Breast epithelium (tissue), 3 donors: Measurements from ENCODE around the gene ACADL.

Experiments
- POLR2A ChIP-seq: fragments of 450-650 bp; IDR thresholded peaks from one replicate; pipeline ENCODE4 v1.6.1; 2016; ENCODE audit warnings: antibody characterized with exemption, mild to moderate bottlenecking, moderate library complexity
- POLR2AphosphoS5 ChIP-seq, 3 donors: sonication (generic); formaldehyde crosslinking; IDR thresholded peaks; one replicate each; pipeline ENCODE4 v1.6.1; 2017; ENCODE audit warnings: antibody characterized with exemption in 3 of 3
- TF ChIP-seq, protein P1 (sequence below), 3 donors: fragments of 450-650 bp; IDR thresholded peaks; one replicate each; pipeline ENCODE4 v1.5.1; 2016 to 2017; ENCODE audit warnings: antibody characterized with exemption in 3 of 3, mild to moderate bottlenecking in 3 of 3, moderate library complexity in 3 of 3

DNA sequence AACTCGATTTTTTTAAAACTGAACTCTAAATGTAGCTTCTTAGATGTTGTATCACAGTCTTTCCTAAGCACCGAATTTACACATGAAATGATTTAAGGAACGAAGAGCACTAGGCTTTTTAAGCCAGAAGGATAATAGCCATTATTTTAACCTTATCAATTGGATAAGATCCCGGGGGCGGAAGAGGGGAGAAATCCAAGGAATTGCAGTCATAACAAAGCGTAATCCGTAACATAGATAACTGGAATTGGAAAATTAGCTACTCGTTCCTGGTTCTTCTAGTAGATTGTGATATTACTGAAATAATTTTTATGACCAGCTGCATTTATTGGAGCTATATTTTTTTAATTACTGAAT is 53.0 kb downstream of the ACADL start:
- TF ChIP-seq, protein P1, sequence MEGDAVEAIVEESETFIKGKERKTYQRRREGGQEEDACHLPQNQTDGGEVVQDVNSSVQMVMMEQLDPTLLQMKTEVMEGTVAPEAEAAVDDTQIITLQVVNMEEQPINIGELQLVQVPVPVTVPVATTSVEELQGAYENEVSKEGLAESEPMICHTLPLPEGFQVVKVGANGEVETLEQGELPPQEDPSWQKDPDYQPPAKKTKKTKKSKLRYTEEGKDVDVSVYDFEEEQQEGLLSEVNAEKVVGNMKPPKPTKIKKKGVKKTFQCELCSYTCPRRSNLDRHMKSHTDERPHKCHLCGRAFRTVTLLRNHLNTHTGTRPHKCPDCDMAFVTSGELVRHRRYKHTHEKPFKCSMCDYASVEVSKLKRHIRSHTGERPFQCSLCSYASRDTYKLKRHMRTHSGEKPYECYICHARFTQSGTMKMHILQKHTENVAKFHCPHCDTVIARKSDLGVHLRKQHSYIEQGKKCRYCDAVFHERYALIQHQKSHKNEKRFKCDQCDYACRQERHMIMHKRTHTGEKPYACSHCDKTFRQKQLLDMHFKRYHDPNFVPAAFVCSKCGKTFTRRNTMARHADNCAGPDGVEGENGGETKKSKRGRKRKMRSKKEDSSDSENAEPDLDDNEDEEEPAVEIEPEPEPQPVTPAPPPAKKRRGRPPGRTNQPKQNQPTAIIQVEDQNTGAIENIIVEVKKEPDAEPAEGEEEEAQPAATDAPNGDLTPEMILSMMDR (IDR thresholded peaks at IDR 0.05): no peak
- TF ChIP-seq POLR2AphosphoS5 (IDR thresholded peaks at IDR 0.05) (no peak), POLR2A (no peak)
